Parietal lobe (tissue), 2 donors: ENCODE results near the gene AMPD1. TPM values are rescaled to one million over a fixed set of nuclear protein-coding genes. Genes with fewer than 3 reads are reported as not detected.

Experiments used
- small RNA-seq: library from RNA; depleted of rRNA; stranded (forward); fragments of <200 nt; gene quantifications from one replicate; pipeline ENCODE3, GENCODE V24; 2014; ENCODE audit warnings: low replicate concordance
- total RNA-seq: library from RNA; depleted of rRNA; stranded (reverse); fragments of >200 nt; gene quantifications from one replicate; pipeline ENCODE4 v1.2.3, GENCODE V29; 2014

The AMPD1 gene
- total RNA-seq = not detected

GRCh38 chr1:114695430-114696058, at the start of gene AMPD1:
TSS of gene AMPD1 (minus strand) at chr1:114695546. CDS start at chr1:114695471, 75 bp downstream.

GRCh38 chr1:114716304-114717170, 21.2 kb upstream of the AMPD1 start, which contains the start of gene NRAS:
TSS of gene NRAS (minus strand) at chr1:114716771. CDS start at chr1:114716160, 611 bp downstream.

GRCh38 chr1:114669562-114670082, 25.7 kb downstream of the AMPD1 start, which contains the start of gene DENND2C:
TSS of gene DENND2C (minus strand) at chr1:114670049. CDS start at chr1:114625984, 44,065 bp downstream.

Small RNAs within 50 kb of the gene (small RNA-seq; reads per million reads assigned to genes)
- gene RN7SL432P (not detected), gene RNY1P13 (2.4 reads per million, percentile 82 among the genes with 10 or more reads in this experiment)

Other genes with a start within 250 kb of the AMPD1 start
- gene TRIM33, start 184.3 kb downstream of the AMPD1 start, total RNA-seq = 137 TPM
- gene BCAS2, start 113.9 kb downstream of the AMPD1 start, total RNA-seq = 36.6 TPM
- gene DENND2C, start 25.5 kb downstream of the AMPD1 start, total RNA-seq = 0.94 TPM
- 47.0 TPM for gene NRAS, start 21.2 kb upstream of the AMPD1 start, total RNA-seq
- gene CSDE1, start 62.4 kb upstream of the AMPD1 start, total RNA-seq = 501 TPM
- 93.0 TPM for gene SIKE1, start 85.1 kb upstream of the AMPD1 start, total RNA-seq
- gene SYCP1, start 159.3 kb upstream of the AMPD1 start, total RNA-seq = not detected